ENCODE data around the gene BOD1.

- TF ChIP-seq CTCF (IDR thresholded peaks at IDR 0.05), result no peak
- no peak for TF ChIP-seq EZH2 (IDR thresholded peaks at IDR 0.05)
Measured at GRCh38 chr5:173627860-173628392, 11.5 kb upstream of the BOD1 start.

Data from neural progenitor cell (in vitro differentiated cells).